H1 (cell line): ENCODE results near the gene VDAC2. TPM values are rescaled to one million over a fixed set of nuclear protein-coding genes. Genes with fewer than 3 reads are reported as not detected.
A peak's percentile ranks its signal among the peaks of the same experiment; 100 is the strongest.

Source experiments
- CTCF ChIA-PET: fragments of 300-600 bp; sonication (Branson Sonifier 250); formaldehyde crosslinking; loops from one replicate; lab custom pipeline; 2021; ENCODE audit not compliant: partially characterized antibody; lab: Charles Lee
- POLR2A ChIA-PET: fragments of 300-600 bp; sonication (Branson Sonifier 250); formaldehyde crosslinking; loops from one replicate; lab custom pipeline; 2021; ENCODE audit warnings: inconsistent platforms; ENCODE audit not compliant: partially characterized antibody; lab: Charles Lee
- DNase-seq, 2 experiments: peaks; one replicate each; pipeline versions ENCODE4 v3.0.0 to v3.0.0-alpha.2; 2010 to 2022; ENCODE audit warnings: low spot score in 2 of 2, low read depth in 1 of 2, mixed read lengths in 1 of 2
- FAIRE-seq: peaks from 2 replicates; lab custom pipeline; 2011; peaks lifted over from hg19 to GRCh38; lab: Jason Lieb, UNC
- H2AFZ ChIP-seq: 2 replicates; pipeline ENCODE4 v1.8.1; 2012; ENCODE audit warnings: low read length, inconsistent platforms
- H2AK5ac ChIP-seq: 2 replicates; pipeline ENCODE4 v1.6.1; 2013; ENCODE audit warnings: low read depth, low read length
- H2BK120ac ChIP-seq: replicated peaks from 2 replicates; pipeline ENCODE3; 2013; ENCODE audit warnings: low read depth, low read length, inconsistent platforms
- H2BK12ac ChIP-seq: 2 replicates; pipeline ENCODE4 v1.6.1; 2013; ENCODE audit warnings: low read depth, low read length
- H2BK15ac ChIP-seq: 2 replicates; pipeline ENCODE4 v1.6.1; 2013; ENCODE audit warnings: low read length
- H2BK20ac ChIP-seq: 2 replicates; pipeline ENCODE4 v1.6.1; 2013; ENCODE audit warnings: low read length
- H2BK5ac ChIP-seq: 2 replicates; pipeline ENCODE4 v1.6.1; 2013; ENCODE audit warnings: low read depth, low read length
- H3K14ac ChIP-seq: 2 replicates; pipeline ENCODE4 v1.6.1; 2013; ENCODE audit warnings: inconsistent platforms; ENCODE audit not compliant: insufficient read length
- H3K18ac ChIP-seq: 2 replicates; pipeline ENCODE4 v1.6.1; 2013; ENCODE audit warnings: low read length; ENCODE audit errors: extremely low read depth
- H3K23ac ChIP-seq: 2 replicates; pipeline ENCODE4 v1.6.1; 2013; ENCODE audit warnings: inconsistent platforms; ENCODE audit not compliant: insufficient read length
- H3K23me2 ChIP-seq: 2 replicates; pipeline ENCODE4 v1.6.1; 2013; ENCODE audit warnings: low read depth, low read length
- H3K27ac ChIP-seq: 2 replicates; pipeline ENCODE4 v1.6.1; 2011; ENCODE audit warnings: low read depth, low read length, inconsistent platforms
- H3K27me3 ChIP-seq, 4 experiments: replicated peaks in 1 of 4; 1 replicate in 1 of 4; 2 replicates in 3 of 4; pipeline versions ENCODE4 v1.6.1 to v1.8.1; 2011 to 2013; ENCODE audit warnings: low read length in 3 of 4, mild to moderate bottlenecking in 3 of 4, inconsistent platforms in 2 of 4, mixed read lengths in 2 of 4, moderate library complexity in 1 of 4; ENCODE audit not compliant: control insufficient read depth in 3 of 4, insufficient read depth in 3 of 4; ENCODE audit errors: extremely low read depth in 1 of 4
- H3K36me3 ChIP-seq, 4 experiments: 2 replicates each; pipeline versions ENCODE4 v1.6.1 to v1.8.1; 2011 to 2013; ENCODE audit warnings: mild to moderate bottlenecking in 4 of 4, low read length in 3 of 4, moderate library complexity in 2 of 4, control low read depth in 1 of 4, inconsistent platforms in 1 of 4; ENCODE audit not compliant: insufficient read depth in 4 of 4, control insufficient read depth in 2 of 4
- H3K4ac ChIP-seq: replicated peaks from 2 replicates; pipeline ENCODE3; 2013; ENCODE audit warnings: low read length, low read depth, mixed read lengths, inconsistent platforms; ENCODE audit not compliant: insufficient read length
- H3K4me1 ChIP-seq, 4 experiments: replicated peaks in 1 of 4; 1 replicate in 1 of 4; 2 replicates in 3 of 4; pipeline versions ENCODE4 v1.6.1 to v1.8.1; 2011 to 2013; ENCODE audit warnings: low read length in 3 of 4, inconsistent platforms in 2 of 4, mixed read lengths in 1 of 4; ENCODE audit not compliant: insufficient read depth in 4 of 4, control insufficient read depth in 3 of 4
- H3K4me2 ChIP-seq, 2 experiments: 2 replicates each; pipeline versions ENCODE4 v1.6.1 to v1.8.1; 2011 to 2013; ENCODE audit warnings: low read depth in 2 of 2, low read length in 2 of 2, control low read depth in 1 of 2, inconsistent platforms in 1 of 2, mild to moderate bottlenecking in 1 of 2; ENCODE audit not compliant: insufficient read depth in 1 of 2
- H3K4me3 ChIP-seq, 4 experiments: fragments of 200-600, 300-600 bp in 1 of 4; sonication (generic), shearing (Covaris generic), sonication (Bioruptor Twin) in 1 of 4; 2 replicates each; pipeline versions ENCODE4 v1.5.1 to v1.8.1; 2011 to 2016; ENCODE audit warnings: low read length in 4 of 4, low read depth in 3 of 4, control low read depth in 2 of 4, inconsistent platforms in 2 of 4, mild to moderate bottlenecking in 2 of 4, mixed read lengths in 1 of 4, moderate library complexity in 1 of 4; ENCODE audit not compliant: insufficient read depth in 2 of 4; ENCODE audit errors: extremely low read depth in 1 of 4
- H3K56ac ChIP-seq: replicated peaks from 2 replicates; pipeline ENCODE3; 2013; ENCODE audit warnings: low read depth, mild to moderate bottlenecking, mixed read lengths, low read length, inconsistent platforms; ENCODE audit not compliant: insufficient read length
- H3K79me1 ChIP-seq: 2 replicates; pipeline ENCODE4 v1.6.1; 2013; ENCODE audit warnings: low read depth, low read length, control low read depth
- H3K79me2 ChIP-seq, 2 experiments: 2 replicates each; pipeline versions ENCODE4 v1.6.1 to v1.8.1; 2012 to 2013; ENCODE audit warnings: low read length in 2 of 2, mild to moderate bottlenecking in 2 of 2, inconsistent platforms in 1 of 2; ENCODE audit not compliant: insufficient read depth in 2 of 2, control insufficient read depth in 1 of 2
- H3K9ac ChIP-seq, 4 experiments: replicated peaks in 1 of 4; 1 replicate in 1 of 4; 2 replicates in 3 of 4; pipeline versions ENCODE4 v1.6.1 to v1.8.1; 2011 to 2013; ENCODE audit warnings: low read depth in 3 of 4, low read length in 3 of 4, control low read depth in 2 of 4, mild to moderate bottlenecking in 2 of 4, moderate library complexity in 2 of 4, inconsistent platforms in 1 of 4; ENCODE audit errors: extremely low read depth in 1 of 4
- H3K9me3 ChIP-seq, 2 experiments: 2 replicates each; pipeline versions ENCODE4 v1.6.1 to v1.8.1; 2012 to 2013; ENCODE audit warnings: mild to moderate bottlenecking in 2 of 2, moderate library complexity in 2 of 2, control low read depth in 1 of 2, inconsistent platforms in 1 of 2, low read depth in 1 of 2, low read length in 1 of 2, mixed read lengths in 1 of 2; ENCODE audit not compliant: insufficient read depth in 2 of 2
- H4K20me1 ChIP-seq, 2 experiments: replicated peaks in 1 of 2; 2 replicates each; pipeline versions ENCODE3 to v1.8.1; 2011 to 2013; ENCODE audit warnings: inconsistent platforms in 2 of 2, low read length in 2 of 2, mild to moderate bottlenecking in 1 of 2; ENCODE audit not compliant: insufficient read depth in 2 of 2, control insufficient read depth in 1 of 2
- H4K5ac ChIP-seq: 2 replicates; pipeline ENCODE4 v1.6.1; 2013; ENCODE audit warnings: low read length, low read depth, mixed read lengths, inconsistent platforms; ENCODE audit not compliant: insufficient read length
- H4K8ac ChIP-seq: 2 replicates; pipeline ENCODE4 v1.8.0; 2013; ENCODE audit warnings: mild to moderate bottlenecking, moderate library complexity, low read length, inconsistent platforms; ENCODE audit not compliant: insufficient read depth; ENCODE audit errors: extremely low read depth
- H4K91ac ChIP-seq: replicated peaks from 2 replicates; pipeline ENCODE3; 2013; ENCODE audit warnings: low read length, mixed read lengths, inconsistent platforms; ENCODE audit not compliant: insufficient read length
- CREB1 ChIP-seq: IDR thresholded peaks from 2 replicates; pipeline ENCODE4 v1.6.1; 2012; ENCODE audit warnings: inconsistent platforms
- CTBP2 ChIP-seq: IDR thresholded peaks from 2 replicates; pipeline ENCODE4 v1.7.0; 2011; ENCODE audit warnings: borderline replicate concordance, mild to moderate bottlenecking, moderate library complexity, mixed read lengths, low read length; ENCODE audit not compliant: insufficient read depth, insufficient read length
- JUND ChIP-seq: IDR thresholded peaks from 2 replicates; pipeline ENCODE4 v1.6.1; 2011; ENCODE audit warnings: mild to moderate bottlenecking, improper control_type of control experiment, low read length
- KDM1A ChIP-seq: fragments of 200-600, 300-600 bp; sonication (generic); IDR thresholded peaks from 2 replicates; pipeline ENCODE4 v1.7.1; 2016; ENCODE audit warnings: mild to moderate bottlenecking, low read length, borderline replicate concordance
- PHF8 ChIP-seq: fragments of 200-600 bp; sonication (generic); conservative IDR thresholded peaks from 2 replicates; pipeline ENCODE4 v1.7.1; 2012; ENCODE audit warnings: low read depth, mild to moderate bottlenecking, inconsistent platforms, low read length, moderate library complexity
- POU5F1 ChIP-seq: IDR thresholded peaks from 2 replicates; pipeline ENCODE4 v1.6.1; 2011; ENCODE audit warnings: low read depth, mild to moderate bottlenecking, low read length, moderate library complexity
- WGBS, 2 experiments: shearing (Covaris generic) in 1 of 2; methylation state at CpG; one replicate each; pipeline versions ENCODE4 v1.1.6 to v1.1.7; 2013 to 2015; ENCODE audit warnings: low lambda C conversion rate in 2 of 2, mixed read lengths in 2 of 2, inconsistent platforms in 1 of 2, low coverage in 1 of 2, missing lambda C conversion rate in 1 of 2; ENCODE audit not compliant: insufficient replicate concordance in 2 of 2, insufficient coverage in 1 of 2, insufficient read length in 1 of 2; ENCODE audit errors: extremely low coverage in 1 of 2, missing lambda C conversion rate in 1 of 2; 5-methylcytosine and 5-hydroxymethylcytosine counted together
- polyA plus RNA-seq, 7 experiments: library from polyadenylated mRNA; depleted of rRNA in 3 of 7; stranded (reverse) in 5 of 7; unstranded in 2 of 7; fragments of >200 nt in 5 of 7; fragments of 200-250 nt in 2 of 7; gene quantifications; 1 replicate in 5 of 7; 2 replicates in 1 of 7; 4 replicates in 1 of 7; pipeline versions ENCODE4 v1.2.1 to v1.2.3, GENCODE V29; 2011 to 2013; ENCODE audit warnings: missing spikeins in 2 of 7, mixed read lengths in 2 of 7
- total RNA-seq: library from RNA; stranded (reverse); fragmentation: NEBNext Ultra II Directional; extraction: Animal tissue kit (Norgen Biotek cat#: 25700); gene quantifications from 2 replicates; pipeline ENCODE4 v1.2.1, GENCODE V29; 2021
- TF ChIP-seq, protein P1 (sequence below), 3 experiments: IDR thresholded peaks; 1 replicate in 2 of 3; 2 replicates in 1 of 3; pipeline versions ENCODE4 v1.5.1 to v1.6.1; 2011; ENCODE audit warnings: low read length in 3 of 3, mild to moderate bottlenecking in 3 of 3, inconsistent platforms in 2 of 3, low read depth in 1 of 3, moderate library complexity in 1 of 3; ENCODE audit not compliant: insufficient read depth in 1 of 3; ENCODE audit errors: control extremely low read depth in 1 of 3
- TF ChIP-seq, protein P2 (sequence below): IDR thresholded peaks from 2 replicates; pipeline ENCODE4 v1.6.1; 2012; ENCODE audit warnings: inconsistent platforms

VDAC2 gene
- total and polyA plus RNA-seq, 2 of the 8 experiments (the other 6 are each of a cell fraction or from before 2014, with no cell fraction given) = 89.8 to 284 TPM

DNA sequence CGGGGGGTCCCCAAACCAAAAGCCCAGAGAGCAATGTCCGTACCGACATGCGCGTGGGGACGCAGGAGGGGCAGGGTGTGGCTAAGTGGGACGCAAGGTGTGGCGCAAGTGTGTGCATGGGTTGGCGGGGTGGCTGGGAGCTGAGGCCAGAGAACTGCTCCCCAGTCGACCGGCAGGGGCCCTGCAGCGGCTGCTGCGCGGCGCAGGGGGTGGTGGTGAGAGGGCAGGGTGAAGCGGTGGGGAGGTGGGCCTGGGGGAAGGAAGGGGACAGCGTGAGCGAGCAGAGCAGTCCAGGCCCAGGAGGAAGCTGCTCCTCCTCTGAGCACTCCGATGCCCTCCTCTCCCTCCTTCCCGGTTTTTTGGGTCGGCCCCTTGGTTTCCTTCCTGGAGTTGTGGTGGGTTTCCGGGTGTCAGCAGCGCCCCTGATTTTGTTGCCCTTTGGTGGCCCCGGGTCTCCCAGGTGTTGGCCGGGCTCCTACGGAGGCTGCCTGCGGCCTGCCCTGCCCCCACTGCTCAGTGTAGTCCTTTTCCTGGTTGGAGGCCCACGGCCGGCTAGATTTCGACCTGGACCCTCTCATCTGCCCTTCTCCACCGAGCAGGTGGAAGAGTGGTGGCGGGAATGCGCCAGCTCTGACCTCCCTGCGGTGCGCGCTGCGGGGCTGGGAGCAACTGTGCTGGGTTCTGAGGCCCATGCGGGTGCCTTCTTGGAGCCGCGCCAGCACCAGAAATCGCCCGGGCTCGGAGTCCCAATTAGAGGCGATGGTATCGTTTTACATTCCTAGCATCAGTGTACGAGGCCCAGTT, 65.7 kb downstream of the VDAC2 start:
- H2AFZ ChIP-seq = peak overlapping the region; percentile 23; the same call in 1 of the 2 replicates
- H2BK120ac ChIP-seq = no peak overlapping the region
- peak overlapping the region; percentile 80 for H4K91ac ChIP-seq
- no peak overlapping the region for H3K9ac ChIP-seq
- no peaks in the 10 kb centered on the region for H3K79me2 ChIP-seq
- no peaks in the 10 kb centered on the region for H3K79me1 ChIP-seq
- no peak overlapping the region for H3K14ac ChIP-seq
- H3K23ac ChIP-seq = no peak overlapping the region
- peak overlapping the region; percentile 90 for H3K18ac ChIP-seq
- H4K20me1 ChIP-seq = peaks cover 0 to 1% of the 10 kb centered on the region in 2 experiments
- peaks cover 0 to 13% (median 8%) of the 10 kb centered on the region in 4 experiments; a peak in 5 of 7 replicates for H3K4me1 ChIP-seq
- H3K4ac ChIP-seq = no peak overlapping the region
- peak overlapping the region; percentile 64 for H4K5ac ChIP-seq
- peak overlapping the region; percentile 32; the same call in 1 of the 2 replicates for H2BK12ac ChIP-seq
- ChIA-PET POLR2A (no interaction called here), CTCF (interaction anchor here (0.9 kb wide), 1 partner anchor 95 kb away, joined by 3 read pairs; no protein-coding TSS in a partner anchor)
- no peaks in the 10 kb centered on the region for H3K36me3 ChIP-seq
- H3K4me3 ChIP-seq = no peak overlapping the region
- H3K27ac ChIP-seq = no peak overlapping the region
- peak in 1 of 2 experiments; percentile 56 for DNase-seq
- H3K4me2 ChIP-seq = peak overlapping the region in 1 of 2 experiments; percentile 43; a peak in 1 of 4 replicates
- H2AK5ac ChIP-seq = no peak overlapping the region
- 81% methylated on average over 38 of the region's 46 CpGs; no CpG with 5 or more reads in 1 of the 2 experiments for WGBS, 2 experiments
- H3K56ac ChIP-seq = no peak overlapping the region
- no peaks in the 10 kb centered on the region for H3K9me3 ChIP-seq
- no peak for FAIRE-seq
- H2BK15ac ChIP-seq = peak overlapping the region; percentile 72; the same call in 1 of the 2 replicates
- H4K8ac ChIP-seq = peak overlapping the region; percentile 75
- no peak overlapping the region for H2BK5ac ChIP-seq
- H3K23me2 ChIP-seq = no peaks in the 10 kb centered on the region; the same call in 1 of the 2 replicates
- H3K27me3 ChIP-seq = 0 out of 7 replicates have a peak, but pooled peaks cover 0 to 2% (median 0%) of the 10 kb centered on the region in 4 experiments
- no peak overlapping the region for H2BK20ac ChIP-seq
- TF ChIP-seq, protein P1, sequence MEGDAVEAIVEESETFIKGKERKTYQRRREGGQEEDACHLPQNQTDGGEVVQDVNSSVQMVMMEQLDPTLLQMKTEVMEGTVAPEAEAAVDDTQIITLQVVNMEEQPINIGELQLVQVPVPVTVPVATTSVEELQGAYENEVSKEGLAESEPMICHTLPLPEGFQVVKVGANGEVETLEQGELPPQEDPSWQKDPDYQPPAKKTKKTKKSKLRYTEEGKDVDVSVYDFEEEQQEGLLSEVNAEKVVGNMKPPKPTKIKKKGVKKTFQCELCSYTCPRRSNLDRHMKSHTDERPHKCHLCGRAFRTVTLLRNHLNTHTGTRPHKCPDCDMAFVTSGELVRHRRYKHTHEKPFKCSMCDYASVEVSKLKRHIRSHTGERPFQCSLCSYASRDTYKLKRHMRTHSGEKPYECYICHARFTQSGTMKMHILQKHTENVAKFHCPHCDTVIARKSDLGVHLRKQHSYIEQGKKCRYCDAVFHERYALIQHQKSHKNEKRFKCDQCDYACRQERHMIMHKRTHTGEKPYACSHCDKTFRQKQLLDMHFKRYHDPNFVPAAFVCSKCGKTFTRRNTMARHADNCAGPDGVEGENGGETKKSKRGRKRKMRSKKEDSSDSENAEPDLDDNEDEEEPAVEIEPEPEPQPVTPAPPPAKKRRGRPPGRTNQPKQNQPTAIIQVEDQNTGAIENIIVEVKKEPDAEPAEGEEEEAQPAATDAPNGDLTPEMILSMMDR (IDR thresholded peaks at IDR 0.05; ENCODE audit: control extremely low read depth in 1 of 3, insufficient read depth in 1 of 3, low read depth in 1 of 3, low read length in 3 of 3) = no peak
- TF ChIP-seq CTBP2 = no peak
- no peak for TF ChIP-seq KDM1A
- no peak for TF ChIP-seq JUND
- no peak for TF ChIP-seq CREB1
- TF ChIP-seq PHF8 = no peak
- no peak for TF ChIP-seq POU5F1
- TF ChIP-seq, protein P2, sequence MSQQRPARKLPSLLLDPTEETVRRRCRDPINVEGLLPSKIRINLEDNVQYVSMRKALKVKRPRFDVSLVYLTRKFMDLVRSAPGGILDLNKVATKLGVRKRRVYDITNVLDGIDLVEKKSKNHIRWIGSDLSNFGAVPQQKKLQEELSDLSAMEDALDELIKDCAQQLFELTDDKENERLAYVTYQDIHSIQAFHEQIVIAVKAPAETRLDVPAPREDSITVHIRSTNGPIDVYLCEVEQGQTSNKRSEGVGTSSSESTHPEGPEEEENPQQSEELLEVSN = peak; percentile 95
